ENCODE measurements around the gene KLHL11. TPM values are rescaled to one million over a fixed set of nuclear protein-coding genes. Genes with fewer than 3 reads are reported as not detected.

Gene KLHL11
- total RNA-seq, 1 experiment from 2014 or later, result 14.5 TPM

DNA sequence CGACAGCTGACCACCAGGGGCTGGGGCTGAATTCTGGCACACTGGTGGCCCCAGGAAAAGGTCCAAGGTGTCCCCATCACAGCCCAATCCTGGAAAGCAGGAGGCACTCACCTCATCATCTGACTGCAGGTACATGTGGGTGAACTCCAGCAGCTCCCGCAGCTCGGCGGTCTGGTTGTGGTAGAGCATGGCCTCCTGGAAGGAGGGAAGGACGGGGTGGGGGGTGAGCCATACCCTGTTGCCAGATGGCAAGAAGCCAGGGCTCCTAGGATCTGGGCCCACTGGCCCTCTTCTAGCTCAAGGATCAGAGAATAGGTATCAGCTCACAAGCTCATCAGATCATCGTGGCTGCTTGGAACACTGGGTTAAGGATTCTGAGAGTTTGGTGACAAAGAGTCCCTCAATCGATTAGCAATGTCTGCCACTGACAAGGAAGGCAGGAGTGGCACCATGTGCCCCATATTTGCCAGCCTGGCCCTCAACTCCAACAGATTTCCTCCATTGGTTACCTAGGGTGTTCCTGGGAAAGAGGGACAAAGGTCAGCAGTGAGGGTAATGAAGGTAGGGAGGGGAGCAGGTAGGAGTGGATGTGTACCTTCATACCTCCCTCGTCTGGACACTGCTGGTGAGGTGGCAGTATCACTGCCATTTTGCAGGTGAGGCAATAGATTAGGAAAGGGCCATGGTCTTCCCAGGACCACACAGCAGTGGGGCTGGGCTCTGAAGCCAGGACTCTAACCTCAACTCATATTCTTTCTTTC, 58.4 kb downstream of the KLHL11 start:
- ChIA-PET CTCF (no interaction called here), POLR2A (ENCODE audit: unreplicated experiment) (no interaction called here)
- Histone ChIP-seq H3K79me2 (ENCODE audit: low read depth) (peaks cover 33% of the 10 kb centered on the region), H3F3A (ENCODE audit: insufficient read depth, low read depth) (peaks cover 13% of the 10 kb centered on the region), H2AFZ (no peak overlapping the region), H3K4me1 (replicated peaks; ENCODE audit: insufficient read depth) (peaks cover 17% of the 10 kb centered on the region), H3K27ac (no peak overlapping the region), H3K9me3 (ENCODE audit: insufficient read depth, low read depth) (no peaks in the 10 kb centered on the region), H3K4me3 (no peak overlapping the region), H3K27me3 (ENCODE audit: insufficient read depth, low read depth) (no peaks in the 10 kb centered on the region), H4K20me1 (ENCODE audit: insufficient read depth) (no peaks in the 10 kb centered on the region), H3K36me3 (ENCODE audit: low read depth) (0 out of 2 replicates have a peak, but pooled peaks cover 7% of the 10 kb centered on the region), H3K9me2 (ENCODE audit: insufficient read depth) (no peaks in the 10 kb centered on the region), H3K4me2 (no peak overlapping the region)
- TF ChIP-seq, protein P1, sequence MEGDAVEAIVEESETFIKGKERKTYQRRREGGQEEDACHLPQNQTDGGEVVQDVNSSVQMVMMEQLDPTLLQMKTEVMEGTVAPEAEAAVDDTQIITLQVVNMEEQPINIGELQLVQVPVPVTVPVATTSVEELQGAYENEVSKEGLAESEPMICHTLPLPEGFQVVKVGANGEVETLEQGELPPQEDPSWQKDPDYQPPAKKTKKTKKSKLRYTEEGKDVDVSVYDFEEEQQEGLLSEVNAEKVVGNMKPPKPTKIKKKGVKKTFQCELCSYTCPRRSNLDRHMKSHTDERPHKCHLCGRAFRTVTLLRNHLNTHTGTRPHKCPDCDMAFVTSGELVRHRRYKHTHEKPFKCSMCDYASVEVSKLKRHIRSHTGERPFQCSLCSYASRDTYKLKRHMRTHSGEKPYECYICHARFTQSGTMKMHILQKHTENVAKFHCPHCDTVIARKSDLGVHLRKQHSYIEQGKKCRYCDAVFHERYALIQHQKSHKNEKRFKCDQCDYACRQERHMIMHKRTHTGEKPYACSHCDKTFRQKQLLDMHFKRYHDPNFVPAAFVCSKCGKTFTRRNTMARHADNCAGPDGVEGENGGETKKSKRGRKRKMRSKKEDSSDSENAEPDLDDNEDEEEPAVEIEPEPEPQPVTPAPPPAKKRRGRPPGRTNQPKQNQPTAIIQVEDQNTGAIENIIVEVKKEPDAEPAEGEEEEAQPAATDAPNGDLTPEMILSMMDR (conservative IDR thresholded peaks at IDR 0.05), result no peak
- TF ChIP-seq EZH2 (IDR thresholded peaks at IDR 0.05; ENCODE audit: low read depth), result no peak
- no TSS peak for BruUV-seq (replicated peaks)
- intact Hi-C loops (cut with micrococcal nuclease; ENCODE audit: unreplicated experiment), result no loop called here
- no peak for DNase-seq

Other genes with a start within 250 kb of the KLHL11 start
- 29.0 and 80.8 TPM in 2 replicates for gene KRT17, start 240.8 kb downstream of the KLHL11 start, total RNA-seq (2021)
- gene EIF1, start 176.5 kb downstream of the KLHL11 start, total RNA-seq (2021), result 775 and 874 TPM in 2 replicates
- gene GAST, start 153.1 kb downstream of the KLHL11 start, total RNA-seq (2021), result 0.87 TPM in 1 of 2 replicates, not detected in the other
- 1.1 and 2.2 TPM in 2 replicates for gene HAP1, start 130.8 kb downstream of the KLHL11 start, total RNA-seq (2021)
- 259 TPM in 2 replicates for gene JUP, start 78.7 kb downstream of the KLHL11 start, total RNA-seq (2021)
- 26.8 and 34.0 TPM in 2 replicates for gene P3H4, start 53.5 kb downstream of the KLHL11 start, total RNA-seq (2021)
- 143 and 164 TPM in 2 replicates for gene FKBP10, start 52.4 kb downstream of the KLHL11 start, total RNA-seq (2021)
- gene NT5C3B, start 29.2 kb downstream of the KLHL11 start, total RNA-seq (2021), result 48.8 and 51.1 TPM in 2 replicates
- gene KLHL10, start 27.6 kb downstream of the KLHL11 start, total RNA-seq (2021), result not detected in 2 replicates
- gene ACLY, start 53.5 kb upstream of the KLHL11 start, total RNA-seq (2021), result 106 and 184 TPM in 2 replicates
- gene ODAD4, start 65.2 kb upstream of the KLHL11 start, total RNA-seq (2021), result 3.0 and 4.0 TPM in 2 replicates
- gene CNP, start 101.4 kb upstream of the KLHL11 start, total RNA-seq (2021), result 60.6 and 64.7 TPM in 2 replicates
- 75.5 and 96.1 TPM in 2 replicates for gene DNAJC7, start 152.0 kb upstream of the KLHL11 start, total RNA-seq (2021)
- gene NKIRAS2, start 154.7 kb upstream of the KLHL11 start, total RNA-seq (2021), result 38.3 and 39.7 TPM in 2 replicates
- 3.4 and 3.7 TPM in 2 replicates for gene C17orf113, start 185.2 kb upstream of the KLHL11 start, total RNA-seq (2021)
- gene ZNF385C, start 233.1 kb upstream of the KLHL11 start, total RNA-seq (2021), result 1.7 and 2.1 TPM in 2 replicates
- 17.9 and 26.0 TPM in 2 replicates for gene DHX58, start 247.3 kb upstream of the KLHL11 start, total RNA-seq (2021)

All from PC-9 (cell line).